PC-3 (cell line): ENCODE results near the gene SEC24B. TPM values are rescaled to one million over a fixed set of nuclear protein-coding genes. Genes with fewer than 3 reads are reported as not detected.

Experiments
- ATAC-seq: fragments of 200-7000 bp; cut with Tn5 transposase; 2 replicates; pipeline ENCODE4 v1.9.1; 2020; ENCODE audit warnings: mild to moderate bottlenecking, moderate library complexity
- BruUV-seq: library from RNA; stranded (reverse); fragments of 400-500 nt; replicated peaks from 2 replicates; lab custom pipeline; 2021; lab: Mats Ljungman, UMichigan
- CTCF ChIA-PET: fragments of 300-600 bp; sonication (Branson Sonifier 250); formaldehyde crosslinking; loops from one replicate; lab custom pipeline; 2022; ENCODE audit warnings: antibody characterized with exemption; lab: Charles Lee
- POLR2A ChIA-PET: fragments of 300-600 bp; sonication (Branson Sonifier 250); formaldehyde crosslinking; loops from one replicate; lab custom pipeline; 2022; ENCODE audit warnings: antibody characterized with exemption; ENCODE audit not compliant: unreplicated experiment; lab: Charles Lee
- DNase-seq: peaks from one replicate; pipeline ENCODE4 v3.0.0-alpha.2; 2015
- H2AFZ ChIP-seq: fragments of 300-600 bp; sonication (generic); 2 replicates; pipeline ENCODE4 v1.6.0; 2016; ENCODE audit warnings: antibody characterized with exemption, low read length
- H3F3A ChIP-seq: fragments of 300-600 bp; sonication (generic); one replicate; pipeline ENCODE4 v1.6.0; 2017; ENCODE audit warnings: antibody characterized with exemption, low read length, control low read depth, mild to moderate bottlenecking; ENCODE audit not compliant: unreplicated experiment
- H3K27ac ChIP-seq: fragments of 300-600 bp; sonication (generic); 2 replicates; pipeline ENCODE4 v1.5.1; 2016; ENCODE audit warnings: mild to moderate bottlenecking, low read length
- H3K27me3 ChIP-seq: fragments of 300-600 bp; sonication (generic); 2 replicates; pipeline ENCODE4 v1.6.1; 2016; ENCODE audit warnings: low read length, mixed read lengths
- H3K36me3 ChIP-seq: fragments of 300-600 bp; sonication (generic); 2 replicates; pipeline ENCODE4 v1.6.1; 2016; ENCODE audit warnings: low read depth, mixed run types, low read length, mixed read lengths
- H3K4me1 ChIP-seq: fragments of 300-600 bp; sonication (generic); 2 replicates; pipeline ENCODE4 v1.5.1; 2016; ENCODE audit warnings: low read length; ENCODE audit not compliant: insufficient read depth
- H3K4me2 ChIP-seq: fragments of 300-600 bp; sonication (generic); 2 replicates; pipeline ENCODE4 v1.6.0; 2016; ENCODE audit warnings: low read length
- H3K4me3 ChIP-seq: fragments of 300-600 bp; sonication (generic); 2 replicates; pipeline ENCODE4 v1.5.1; 2016; ENCODE audit warnings: mild to moderate bottlenecking, low read length, mixed read lengths
- H3K79me2 ChIP-seq: fragments of 300-600 bp; sonication (generic); 2 replicates; pipeline ENCODE4 v1.6.1; 2017; ENCODE audit warnings: low read length, mixed read lengths
- H3K9ac ChIP-seq: fragments of 300-600 bp; sonication (generic); 2 replicates; pipeline ENCODE4 v1.6.0; 2016; ENCODE audit warnings: mild to moderate bottlenecking, low read length
- H3K9me2 ChIP-seq: fragments of 300-600 bp; sonication (generic); replicated peaks from 2 replicates; pipeline ENCODE4 v1.6.1; 2016; ENCODE audit warnings: mixed run types, low read length, mixed read lengths
- H3K9me3 ChIP-seq: fragments of 300-600 bp; sonication (generic); 2 replicates; pipeline ENCODE4 v1.6.1; 2016; ENCODE audit warnings: low read length, mixed read lengths
- H4K20me1 ChIP-seq: fragments of 300-600 bp; sonication (generic); 2 replicates; pipeline ENCODE4 v1.6.1; 2016; ENCODE audit warnings: low read length, mixed read lengths
- EZH2 ChIP-seq: fragments of 300-600 bp; sonication (generic); IDR thresholded peaks from one replicate; pipeline ENCODE4 v1.6.1; 2017; ENCODE audit warnings: antibody characterized with exemption, mild to moderate bottlenecking, low read length; ENCODE audit not compliant: unreplicated experiment
- EZH2phosphoT487 ChIP-seq: fragments of 300-600 bp; sonication (generic); IDR thresholded peaks from 2 replicates; pipeline ENCODE4 v1.6.1; 2018; ENCODE audit warnings: mild to moderate bottlenecking, antibody characterized with exemption, low read length, borderline replicate concordance
- intact Hi-C: fragments of 100-400 bp; cut with micrococcal nuclease; formaldehyde crosslinking; loops from 2 replicates; pipeline ENCODE4 v1.9.0; 2023
- total RNA-seq: library from RNA; depleted of rRNA; stranded (reverse); fragments of >200 nt; gene quantifications from 2 replicates; pipeline ENCODE4 v1.2.3, GENCODE V29; 2014
- TF ChIP-seq, protein P1 (sequence below): fragments of 300-600 bp; sonication (generic); conservative IDR thresholded peaks from 2 replicates; pipeline ENCODE4 v1.5.1; 2017; ENCODE audit warnings: antibody characterized with exemption, low read depth, mild to moderate bottlenecking, low read length

SEC24B gene
- total RNA-seq, 1 experiment from 2014 or later, result 11.3 TPM

DNA sequence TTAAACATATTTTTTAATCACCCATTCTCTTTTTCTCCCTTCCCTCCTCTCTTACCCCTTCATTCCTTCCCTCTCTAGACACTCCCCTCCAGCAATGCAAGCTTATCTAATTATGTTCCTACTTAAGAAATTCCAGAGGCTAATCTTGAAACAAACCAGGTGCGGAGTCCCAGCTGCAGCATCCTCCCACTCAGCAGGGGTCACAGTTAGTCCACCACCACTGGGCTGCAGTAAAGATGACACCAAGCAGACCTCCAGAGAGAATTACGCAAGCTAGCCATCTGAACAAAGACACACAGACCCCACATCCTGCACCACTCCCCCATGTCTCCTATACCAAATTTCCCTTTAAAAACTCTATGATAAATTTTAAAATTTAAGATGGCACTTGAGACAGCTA, 13.9 kb upstream of the SEC24B start:
- ATAC-seq, result no peak
- ChIA-PET CTCF (no interaction called here), POLR2A (no interaction called here)
- Histone ChIP-seq H3K4me3 (no peak overlapping the region), H2AFZ (no peak overlapping the region), H3K36me3 (no peaks in the 10 kb centered on the region; the same call in 1 of the 2 replicates), H3K4me1 (no peaks in the 10 kb centered on the region), H3K4me2 (no peak overlapping the region), H3K9me3 (no peaks in the 10 kb centered on the region), H3K79me2 (no peaks in the 10 kb centered on the region), H3K27ac (no peak overlapping the region), H4K20me1 (no peaks in the 10 kb centered on the region), H3K27me3 (no peaks in the 10 kb centered on the region), H3K9me2 (no peaks in the 10 kb centered on the region), H3F3A (no peaks in the 10 kb centered on the region), H3K9ac (no peak overlapping the region)
- BruUV-seq, result no TSS peak
- no peak for DNase-seq
- intact Hi-C loops, result no loop called here
- TF ChIP-seq EZH2 (no peak), EZH2phosphoT487 (no peak)
- TF ChIP-seq, protein P1, sequence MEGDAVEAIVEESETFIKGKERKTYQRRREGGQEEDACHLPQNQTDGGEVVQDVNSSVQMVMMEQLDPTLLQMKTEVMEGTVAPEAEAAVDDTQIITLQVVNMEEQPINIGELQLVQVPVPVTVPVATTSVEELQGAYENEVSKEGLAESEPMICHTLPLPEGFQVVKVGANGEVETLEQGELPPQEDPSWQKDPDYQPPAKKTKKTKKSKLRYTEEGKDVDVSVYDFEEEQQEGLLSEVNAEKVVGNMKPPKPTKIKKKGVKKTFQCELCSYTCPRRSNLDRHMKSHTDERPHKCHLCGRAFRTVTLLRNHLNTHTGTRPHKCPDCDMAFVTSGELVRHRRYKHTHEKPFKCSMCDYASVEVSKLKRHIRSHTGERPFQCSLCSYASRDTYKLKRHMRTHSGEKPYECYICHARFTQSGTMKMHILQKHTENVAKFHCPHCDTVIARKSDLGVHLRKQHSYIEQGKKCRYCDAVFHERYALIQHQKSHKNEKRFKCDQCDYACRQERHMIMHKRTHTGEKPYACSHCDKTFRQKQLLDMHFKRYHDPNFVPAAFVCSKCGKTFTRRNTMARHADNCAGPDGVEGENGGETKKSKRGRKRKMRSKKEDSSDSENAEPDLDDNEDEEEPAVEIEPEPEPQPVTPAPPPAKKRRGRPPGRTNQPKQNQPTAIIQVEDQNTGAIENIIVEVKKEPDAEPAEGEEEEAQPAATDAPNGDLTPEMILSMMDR, result no peak

DNA sequence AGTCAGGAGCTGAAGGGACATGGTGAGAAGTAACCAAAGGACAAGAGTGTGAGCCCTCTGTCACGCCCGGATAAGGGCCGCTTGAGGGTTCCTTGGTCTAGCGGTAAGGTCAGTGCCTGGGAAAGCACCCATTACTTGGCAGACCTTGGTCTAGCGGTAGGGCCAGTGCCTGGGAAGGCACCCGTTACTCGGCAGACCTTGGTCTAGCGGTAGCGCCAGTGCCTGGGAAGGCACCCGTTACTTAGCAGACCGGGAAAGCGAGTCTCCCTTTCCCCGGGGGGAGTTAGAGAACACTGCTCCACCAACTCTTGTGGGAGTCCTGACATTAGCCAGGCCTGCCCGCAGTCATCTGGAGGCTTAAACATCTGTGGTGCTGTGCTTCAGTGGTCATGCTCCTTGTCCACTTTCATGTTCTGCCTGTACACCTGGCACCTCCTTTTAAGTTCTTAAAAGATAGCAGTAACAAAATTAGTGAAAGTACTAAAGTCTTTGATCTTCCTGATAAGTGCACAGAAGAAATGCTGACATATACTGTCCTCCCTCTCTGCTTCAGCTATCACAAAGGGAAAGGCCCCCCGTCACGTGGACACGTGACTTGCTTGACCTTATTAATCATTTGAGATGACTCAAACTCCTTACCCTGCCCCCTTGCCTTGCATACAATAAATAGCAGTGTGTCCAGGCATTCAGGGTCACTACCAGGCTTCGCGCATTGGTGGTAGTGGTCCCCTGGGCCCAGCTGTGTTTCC, 9.3 kb upstream of the SEC24B start:
- BruUV-seq, result no TSS peak

More for the DNA sequence above, 9.3 kb upstream of the SEC24B start:
- Histone ChIP-seq H3K79me2 (no peaks in the 10 kb centered on the region), H4K20me1 (no peaks in the 10 kb centered on the region), H2AFZ (no peak overlapping the region), H3K9me3 (no peaks in the 10 kb centered on the region), H3K4me3 (no peak overlapping the region), H3K9ac (no peak overlapping the region), H3K36me3 (no peaks in the 10 kb centered on the region; the same call in 1 of the 2 replicates), H3K27me3 (no peaks in the 10 kb centered on the region), H3K4me2 (no peak overlapping the region), H3K27ac (no peak overlapping the region), H3K4me1 (no peaks in the 10 kb centered on the region), H3F3A (no peaks in the 10 kb centered on the region), H3K9me2 (no peaks in the 10 kb centered on the region)
- ChIA-PET CTCF (no interaction called here), POLR2A (no interaction called here)
- TF ChIP-seq EZH2phosphoT487 (no peak), EZH2 (no peak)
- TF ChIP-seq, protein P1, result no peak
- intact Hi-C loops, result no loop called here
- DNase-seq, result no peak
- no peak for ATAC-seq
